Nephron (organoid): ENCODE data around the gene DOCK1.

Experiments
- H3K27ac Mint-ChIP-seq, 3 experiments: 2 replicates each; pipeline ENCODE4 v1.8.0; 2020; ENCODE audit warnings: mixed read lengths in 3 of 3, mild to moderate bottlenecking in 2 of 3, moderate library complexity in 1 of 3
- H3K27me3 Mint-ChIP-seq: 2 replicates; pipeline ENCODE4 v1.8.0; 2021; ENCODE audit warnings: low read depth, mild to moderate bottlenecking, moderate library complexity, mixed read lengths
- H3K36me3 Mint-ChIP-seq: 2 replicates; pipeline ENCODE4 v1.8.0; 2020; ENCODE audit warnings: low read depth, mixed read lengths
- H3K4me1 Mint-ChIP-seq: 2 replicates; pipeline ENCODE4 v1.8.0; 2020; ENCODE audit warnings: mixed read lengths
- H3K4me3 Mint-ChIP-seq, 3 experiments: 2 replicates each; pipeline ENCODE4 v1.8.0; 2020; ENCODE audit warnings: mild to moderate bottlenecking in 3 of 3, mixed read lengths in 3 of 3, moderate library complexity in 2 of 3
- H3K9me3 Mint-ChIP-seq: 2 replicates; pipeline ENCODE4 v1.8.0; 2020; ENCODE audit warnings: mixed read lengths
- CTCF ChIP-seq, 3 experiments: fragments of 200-600 bp; sonication (generic); IDR thresholded peaks; one replicate each; pipeline ENCODE4 v1.5.0; 2021; ENCODE audit warnings: antibody characterized with exemption in 3 of 3; ENCODE audit not compliant: unreplicated experiment in 3 of 3

DOCK1 gene

GRCh38 chr10:126924180-126924914 is 19.1 kb downstream of the DOCK1 start:
- Mint-ChIP-seq H3K36me3 (peaks cover 41% of the 10 kb centered on the region), H3K4me3 (no peak overlapping the region), H3K9me3 (no peaks in the 10 kb centered on the region), H3K4me1 (peaks cover 25% of the 10 kb centered on the region), H3K27me3 (no peaks in the 10 kb centered on the region), H3K27ac (peak overlapping the region in 2 of 3 experiments; percentile 28 to 52)
- TF ChIP-seq CTCF (IDR thresholded peaks at IDR 0.05; ENCODE audit: unreplicated experiment in 3 of 3): no peak

- Mint-ChIP-seq H3K4me3 (no peak overlapping the region), H3K9me3 (no peaks in the 10 kb centered on the region), H3K4me1 (peaks cover 27% of the 10 kb centered on the region), H3K27me3 (no peaks in the 10 kb centered on the region), H3K27ac (peak overlapping the region in 2 of 3 experiments; percentile 20 to 70), H3K36me3 (peaks cover 42% of the 10 kb centered on the region)
- no peak for TF ChIP-seq CTCF (IDR thresholded peaks at IDR 0.05; ENCODE audit: unreplicated experiment in 3 of 3)
These were observed 19.7 kb downstream of the DOCK1 start for GRCh38 chr10:126924915-126925300.

GRCh38 chr10:126926568-126926967 is 21.3 kb downstream of the DOCK1 start:
- no peaks in the 10 kb centered on the region for H3K27me3 Mint-ChIP-seq

GRCh38 chr10:126927799-126928198 is 22.6 kb downstream of the DOCK1 start:
- TF ChIP-seq CTCF (IDR thresholded peaks at IDR 0.05; ENCODE audit: unreplicated experiment in 3 of 3): no peak
- H3K27me3 Mint-ChIP-seq: no peaks in the 10 kb centered on the region
- no peaks in the 10 kb centered on the region for H3K9me3 Mint-ChIP-seq
- H3K4me3 Mint-ChIP-seq: no peak overlapping the region
- H3K4me1 Mint-ChIP-seq: peaks cover 56% of the 10 kb centered on the region
- H3K27ac Mint-ChIP-seq: no peak overlapping the region
- peaks cover 41% of the 10 kb centered on the region for H3K36me3 Mint-ChIP-seq

More at GRCh38 chr10:126926568-126926967, 21.3 kb downstream of the DOCK1 start:
- no peak overlapping the region for H3K4me3 Mint-ChIP-seq
- no peaks in the 10 kb centered on the region for H3K9me3 Mint-ChIP-seq
- TF ChIP-seq CTCF (IDR thresholded peaks at IDR 0.05; ENCODE audit: unreplicated experiment in 3 of 3): no peak
- H3K27ac Mint-ChIP-seq: peak overlapping the region in 2 of 3 experiments; percentile 34 to 59
- H3K4me1 Mint-ChIP-seq: peaks cover 44% of the 10 kb centered on the region
- H3K36me3 Mint-ChIP-seq: peaks cover 41% of the 10 kb centered on the region

GRCh38 chr10:126928274-126928673 is 23.0 kb downstream of the DOCK1 start:
- Mint-ChIP-seq H3K4me3 (no peak overlapping the region), H3K27ac (no peak overlapping the region), H3K4me1 (peaks cover 61% of the 10 kb centered on the region), H3K36me3 (peaks cover 41% of the 10 kb centered on the region), H3K9me3 (no peaks in the 10 kb centered on the region), H3K27me3 (no peaks in the 10 kb centered on the region)
- no peak for TF ChIP-seq CTCF (IDR thresholded peaks at IDR 0.05; ENCODE audit: unreplicated experiment in 3 of 3)

GRCh38 chr10:126929391-126929790 is 24.2 kb downstream of the DOCK1 start:
- peak overlapping the region in 1 of 3 experiments; percentile 10 for H3K27ac Mint-ChIP-seq
- no peak overlapping the region for H3K4me3 Mint-ChIP-seq
- peaks cover 41% of the 10 kb centered on the region for H3K36me3 Mint-ChIP-seq
- peaks cover 63% of the 10 kb centered on the region for H3K4me1 Mint-ChIP-seq
- TF ChIP-seq CTCF (IDR thresholded peaks at IDR 0.05; ENCODE audit: unreplicated experiment in 3 of 3): no peak
- H3K9me3 Mint-ChIP-seq: no peaks in the 10 kb centered on the region
- H3K27me3 Mint-ChIP-seq: no peaks in the 10 kb centered on the region
